ENCODE data around the gene PMFBP1.

Gene PMFBP1

GRCh38 chr16:72172105-72173034 lies at the start of gene PMFBP1:
TSS of gene PMFBP1 (minus strand) at chr16:72172155. CDS start at chr16:72171208, 947 bp downstream.
- no peak for DNase-seq

GRCh38 chr16:72221630-72222024 lies 49.7 kb upstream of the PMFBP1 start:
- DNase-seq = no peak

GRCh38 chr16:72220875-72221629 lies 49.1 kb upstream of the PMFBP1 start:
- DNase-seq = no peak

- no peak for DNase-seq
Measured at GRCh38 chr16:72219282-72219681, 47.3 kb upstream of the PMFBP1 start.

GRCh38 chr16:72216767-72217166 lies 44.8 kb upstream of the PMFBP1 start:
- DNase-seq = no peak

- DNase-seq = no peak
Measured at GRCh38 chr16:72214821-72215220, 42.9 kb upstream of the PMFBP1 start.

GRCh38 chr16:72211110-72211509 lies 39.2 kb upstream of the PMFBP1 start:
- no peak for DNase-seq

GRCh38 chr16:72210555-72210954 lies 38.6 kb upstream of the PMFBP1 start:
- no peak for DNase-seq

- no peak for DNase-seq
Measured at GRCh38 chr16:72210072-72210471, 38.1 kb upstream of the PMFBP1 start.

GRCh38 chr16:72206299-72206698 lies 34.3 kb upstream of the PMFBP1 start:
- DNase-seq = no peak

- DNase-seq = no peak
Measured at GRCh38 chr16:72203401-72203800, 31.4 kb upstream of the PMFBP1 start.

- no peak for DNase-seq
Measured at GRCh38 chr16:72202014-72202413, 30.1 kb upstream of the PMFBP1 start.

GRCh38 chr16:72201387-72201786 lies 29.4 kb upstream of the PMFBP1 start:
- DNase-seq = no peak

- no peak for DNase-seq
Measured at GRCh38 chr16:72199761-72200337, 27.9 kb upstream of the PMFBP1 start.

- DNase-seq = no peak
Measured at GRCh38 chr16:72198771-72199201, 26.8 kb upstream of the PMFBP1 start.

GRCh38 chr16:72198021-72198711 lies 26.2 kb upstream of the PMFBP1 start:
- DNase-seq = no peak

- no peak for DNase-seq
Measured at GRCh38 chr16:72197545-72197944, 25.6 kb upstream of the PMFBP1 start.

GRCh38 chr16:72195609-72196008 lies 23.7 kb upstream of the PMFBP1 start:
- no peak for DNase-seq

- no peak for DNase-seq
Measured at GRCh38 chr16:72191551-72191950, 19.6 kb upstream of the PMFBP1 start.

- DNase-seq = no peak
Measured at GRCh38 chr16:72189865-72190371, 18.0 kb upstream of the PMFBP1 start.

- no peak for DNase-seq
Measured at GRCh38 chr16:72188541-72188940, 16.6 kb upstream of the PMFBP1 start.

- no peak for DNase-seq
Measured at GRCh38 chr16:72187551-72187950, 15.6 kb upstream of the PMFBP1 start.

GRCh38 chr16:72182976-72183375 lies 11.0 kb upstream of the PMFBP1 start:
- no peak for DNase-seq

All from NCI-H526 (cell line).